HepG2 (cell line): ENCODE data around the gene PPA2. TPM values are rescaled to one million over a fixed set of nuclear protein-coding genes. Genes with fewer than 3 reads are reported as not detected.
A peak's percentile ranks its signal among the peaks of the same experiment; 100 is the strongest.

Source experiments
- ADNP ChIP-seq: sonication (generic); formaldehyde crosslinking; IDR thresholded peaks from 2 replicates; pipeline ENCODE4 v1.4.0; 2020; ENCODE audit warnings: missing genetic modification reagents
- CREBL2 ChIP-seq: sonication (generic); formaldehyde crosslinking; IDR thresholded peaks from 2 replicates; pipeline ENCODE4 v1.8.1; 2023; ENCODE audit warnings: missing genetic modification reagents, mild to moderate bottlenecking, borderline replicate concordance
- ETV5 ChIP-seq: IDR thresholded peaks from 2 replicates; pipeline ENCODE4 v1.6.1; 2018; ENCODE audit warnings: missing biosample characterization, missing genetic modification reagents, inconsistent platforms, borderline replicate concordance
- HMG20A ChIP-seq: IDR thresholded peaks from 2 replicates; pipeline ENCODE4 v1.6.1; 2016; ENCODE audit warnings: borderline replicate concordance
- IRX3 ChIP-seq: sonication (generic); formaldehyde crosslinking; IDR thresholded peaks from 2 replicates; pipeline ENCODE4 v1.8.1; 2023; ENCODE audit warnings: mild to moderate bottlenecking, low read depth, missing genetic modification reagents, borderline replicate concordance
- TIGD3 ChIP-seq: sonication (generic); formaldehyde crosslinking; IDR thresholded peaks from 2 replicates; pipeline ENCODE4 v1.5.1; 2020; ENCODE audit warnings: mild to moderate bottlenecking, missing genetic modification reagents, borderline replicate concordance
- ZC3H13 ChIP-seq: sonication (generic); formaldehyde crosslinking; IDR thresholded peaks from 2 replicates; pipeline ENCODE4 v1.8.1; 2023; ENCODE audit warnings: mild to moderate bottlenecking, missing genetic modification reagents, moderate library complexity
- ZNF549 ChIP-seq: sonication (generic); formaldehyde crosslinking; IDR thresholded peaks from 2 replicates; pipeline ENCODE4 v1.5.0; 2020; ENCODE audit warnings: missing genetic modification reagents
- ZNF75D ChIP-seq: sonication (generic); formaldehyde crosslinking; IDR thresholded peaks from 2 replicates; pipeline ENCODE4 v1.8.1; 2023; ENCODE audit warnings: missing genetic modification reagents, mild to moderate bottlenecking, borderline replicate concordance
- ZSCAN25 ChIP-seq: sonication (generic); formaldehyde crosslinking; IDR thresholded peaks from 2 replicates; pipeline ENCODE4 v1.8.0; 2022; ENCODE audit warnings: mild to moderate bottlenecking, missing genetic modification reagents
- polyA plus RNA-seq, 8 experiments: library from polyadenylated mRNA; depleted of rRNA in 3 of 8; stranded (reverse) in 7 of 8; unstranded in 1 of 8; fragments of >200 nt; fragmentation: Illumina TruSeq in 4 of 8; extraction: Trizol in 4 of 8; gene quantifications; 2 replicates each; pipeline versions ENCODE4 v1.2.1 to v1.2.3, GENCODE V29; 2011 to 2016; ENCODE audit warnings: low read depth in 4 of 8, missing spikeins in 1 of 8, mixed read lengths in 1 of 8; ENCODE audit not compliant: insufficient read depth in 1 of 8
- total RNA-seq, 5 experiments: library from RNA; depleted of rRNA; stranded (reverse); fragments of >200 nt; fragmentation: Illumina TruSeq; extraction: Trizol; gene quantifications; 2 replicates each; pipeline ENCODE4 v1.2.3, GENCODE V29; 2016; ENCODE audit warnings: low read depth in 1 of 5
- TF ChIP-seq, protein P1 (sequence below): sonication (generic); formaldehyde crosslinking; IDR thresholded peaks from 2 replicates; pipeline ENCODE4 v1.8.0; 2023; ENCODE audit warnings: mild to moderate bottlenecking, missing genetic modification reagents
- TF ChIP-seq, protein P2 (sequence below): sonication (generic); formaldehyde crosslinking; IDR thresholded peaks from 2 replicates; pipeline ENCODE4 v1.4.0; 2020; ENCODE audit warnings: low read depth, missing genetic modification reagents
- TF ChIP-seq, protein P3 (sequence below): sonication (generic); formaldehyde crosslinking; IDR thresholded peaks from 2 replicates; pipeline ENCODE4 v1.5.1; 2020; ENCODE audit warnings: mild to moderate bottlenecking, missing genetic modification reagents, moderate library complexity
- TF ChIP-seq, protein P4 (sequence below): sonication (generic); formaldehyde crosslinking; IDR thresholded peaks from 2 replicates; pipeline ENCODE4 v1.4.0; 2020; ENCODE audit warnings: missing genetic modification reagents
- TF ChIP-seq, protein P5 (sequence below): IDR thresholded peaks from 2 replicates; pipeline ENCODE4 v1.6.1; 2016; ENCODE audit warnings: low read depth, borderline replicate concordance

The PPA2 gene
- total and polyA plus RNA-seq, 2 of the 13 experiments (the other 11 are each of a cell fraction or from before 2014, with no cell fraction given): 44.2 to 70.6 TPM

- TF ChIP-seq ETV5 (0 out of 2 replicates have a peak, but pooled peaks have one; percentile 34), IRX3 (CRISPR knock-in tag) (no peak), ZNF75D (CRISPR knock-in tag) (no peak), CREBL2 (CRISPR knock-in tag) (no peak), ZC3H13 (CRISPR knock-in tag) (no peak), ZNF549 (CRISPR knock-in tag) (peak; percentile 1; the same call in 1 of the 2 replicates), ADNP (CRISPR knock-in tag) (peak; percentile 65; the same call in 1 of the 2 replicates), ZSCAN25 (CRISPR knock-in tag) (no peak), TIGD3 (CRISPR knock-in tag) (0 out of 2 replicates have a peak, but pooled peaks have one; percentile 60), HMG20A (no peak)
- TF ChIP-seq, protein P1, sequence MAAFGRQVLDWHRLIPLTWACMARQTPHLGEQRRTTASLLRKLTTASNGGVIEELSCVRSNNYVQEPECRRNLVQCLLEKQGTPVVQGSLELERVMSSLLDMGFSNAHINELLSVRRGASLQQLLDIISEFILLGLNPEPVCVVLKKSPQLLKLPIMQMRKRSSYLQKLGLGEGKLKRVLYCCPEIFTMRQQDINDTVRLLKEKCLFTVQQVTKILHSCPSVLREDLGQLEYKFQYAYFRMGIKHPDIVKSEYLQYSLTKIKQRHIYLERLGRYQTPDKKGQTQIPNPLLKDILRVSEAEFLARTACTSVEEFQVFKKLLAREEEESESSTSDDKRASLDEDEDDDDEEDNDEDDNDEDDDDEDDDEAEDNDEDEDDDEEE (CRISPR knock-in tag): no peak
- TF ChIP-seq, protein P2, sequence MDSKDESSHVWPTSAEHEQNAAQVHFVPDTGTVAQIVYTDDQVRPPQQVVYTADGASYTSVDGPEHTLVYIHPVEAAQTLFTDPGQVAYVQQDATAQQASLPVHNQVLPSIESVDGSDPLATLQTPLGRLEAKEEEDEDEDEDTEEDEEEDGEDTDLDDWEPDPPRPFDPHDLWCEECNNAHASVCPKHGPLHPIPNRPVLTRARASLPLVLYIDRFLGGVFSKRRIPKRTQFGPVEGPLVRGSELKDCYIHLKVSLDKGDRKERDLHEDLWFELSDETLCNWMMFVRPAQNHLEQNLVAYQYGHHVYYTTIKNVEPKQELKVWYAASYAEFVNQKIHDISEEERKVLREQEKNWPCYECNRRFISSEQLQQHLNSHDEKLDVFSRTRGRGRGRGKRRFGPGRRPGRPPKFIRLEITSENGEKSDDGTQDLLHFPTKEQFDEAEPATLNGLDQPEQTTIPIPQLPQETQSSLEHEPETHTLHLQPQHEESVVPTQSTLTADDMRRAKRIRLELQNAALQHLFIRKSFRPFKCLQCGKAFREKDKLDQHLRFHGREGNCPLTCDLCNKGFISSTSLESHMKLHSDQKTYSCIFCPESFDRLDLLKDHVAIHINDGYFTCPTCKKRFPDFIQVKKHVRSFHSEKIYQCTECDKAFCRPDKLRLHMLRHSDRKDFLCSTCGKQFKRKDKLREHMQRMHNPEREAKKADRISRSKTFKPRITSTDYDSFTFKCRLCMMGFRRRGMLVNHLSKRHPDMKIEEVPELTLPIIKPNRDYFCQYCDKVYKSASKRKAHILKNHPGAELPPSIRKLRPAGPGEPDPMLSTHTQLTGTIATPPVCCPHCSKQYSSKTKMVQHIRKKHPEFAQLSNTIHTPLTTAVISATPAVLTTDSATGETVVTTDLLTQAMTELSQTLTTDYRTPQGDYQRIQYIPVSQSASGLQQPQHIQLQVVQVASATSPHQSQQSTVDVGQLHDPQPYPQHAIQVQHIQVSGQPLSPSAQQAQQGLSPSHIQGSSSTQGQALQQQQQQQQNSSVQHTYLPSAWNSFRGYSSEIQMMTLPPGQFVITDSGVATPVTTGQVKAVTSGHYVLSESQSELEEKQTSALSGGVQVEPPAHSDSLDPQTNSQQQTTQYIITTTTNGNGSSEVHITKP: no peak
- TF ChIP-seq, protein P3, sequence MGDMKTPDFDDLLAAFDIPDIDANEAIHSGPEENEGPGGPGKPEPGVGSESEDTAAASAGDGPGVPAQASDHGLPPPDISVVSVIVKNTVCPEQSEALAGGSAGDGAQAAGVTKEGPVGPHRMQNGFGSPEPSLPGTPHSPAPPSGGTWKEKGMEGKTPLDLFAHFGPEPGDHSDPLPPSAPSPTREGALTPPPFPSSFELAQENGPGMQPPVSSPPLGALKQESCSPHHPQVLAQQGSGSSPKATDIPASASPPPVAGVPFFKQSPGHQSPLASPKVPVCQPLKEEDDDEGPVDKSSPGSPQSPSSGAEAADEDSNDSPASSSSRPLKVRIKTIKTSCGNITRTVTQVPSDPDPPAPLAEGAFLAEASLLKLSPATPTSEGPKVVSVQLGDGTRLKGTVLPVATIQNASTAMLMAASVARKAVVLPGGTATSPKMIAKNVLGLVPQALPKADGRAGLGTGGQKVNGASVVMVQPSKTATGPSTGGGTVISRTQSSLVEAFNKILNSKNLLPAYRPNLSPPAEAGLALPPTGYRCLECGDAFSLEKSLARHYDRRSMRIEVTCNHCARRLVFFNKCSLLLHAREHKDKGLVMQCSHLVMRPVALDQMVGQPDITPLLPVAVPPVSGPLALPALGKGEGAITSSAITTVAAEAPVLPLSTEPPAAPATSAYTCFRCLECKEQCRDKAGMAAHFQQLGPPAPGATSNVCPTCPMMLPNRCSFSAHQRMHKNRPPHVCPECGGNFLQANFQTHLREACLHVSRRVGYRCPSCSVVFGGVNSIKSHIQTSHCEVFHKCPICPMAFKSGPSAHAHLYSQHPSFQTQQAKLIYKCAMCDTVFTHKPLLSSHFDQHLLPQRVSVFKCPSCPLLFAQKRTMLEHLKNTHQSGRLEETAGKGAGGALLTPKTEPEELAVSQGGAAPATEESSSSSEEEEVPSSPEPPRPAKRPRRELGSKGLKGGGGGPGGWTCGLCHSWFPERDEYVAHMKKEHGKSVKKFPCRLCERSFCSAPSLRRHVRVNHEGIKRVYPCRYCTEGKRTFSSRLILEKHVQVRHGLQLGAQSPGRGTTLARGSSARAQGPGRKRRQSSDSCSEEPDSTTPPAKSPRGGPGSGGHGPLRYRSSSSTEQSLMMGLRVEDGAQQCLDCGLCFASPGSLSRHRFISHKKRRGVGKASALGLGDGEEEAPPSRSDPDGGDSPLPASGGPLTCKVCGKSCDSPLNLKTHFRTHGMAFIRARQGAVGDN (CRISPR knock-in tag): no peak
- TF ChIP-seq, protein P4, sequence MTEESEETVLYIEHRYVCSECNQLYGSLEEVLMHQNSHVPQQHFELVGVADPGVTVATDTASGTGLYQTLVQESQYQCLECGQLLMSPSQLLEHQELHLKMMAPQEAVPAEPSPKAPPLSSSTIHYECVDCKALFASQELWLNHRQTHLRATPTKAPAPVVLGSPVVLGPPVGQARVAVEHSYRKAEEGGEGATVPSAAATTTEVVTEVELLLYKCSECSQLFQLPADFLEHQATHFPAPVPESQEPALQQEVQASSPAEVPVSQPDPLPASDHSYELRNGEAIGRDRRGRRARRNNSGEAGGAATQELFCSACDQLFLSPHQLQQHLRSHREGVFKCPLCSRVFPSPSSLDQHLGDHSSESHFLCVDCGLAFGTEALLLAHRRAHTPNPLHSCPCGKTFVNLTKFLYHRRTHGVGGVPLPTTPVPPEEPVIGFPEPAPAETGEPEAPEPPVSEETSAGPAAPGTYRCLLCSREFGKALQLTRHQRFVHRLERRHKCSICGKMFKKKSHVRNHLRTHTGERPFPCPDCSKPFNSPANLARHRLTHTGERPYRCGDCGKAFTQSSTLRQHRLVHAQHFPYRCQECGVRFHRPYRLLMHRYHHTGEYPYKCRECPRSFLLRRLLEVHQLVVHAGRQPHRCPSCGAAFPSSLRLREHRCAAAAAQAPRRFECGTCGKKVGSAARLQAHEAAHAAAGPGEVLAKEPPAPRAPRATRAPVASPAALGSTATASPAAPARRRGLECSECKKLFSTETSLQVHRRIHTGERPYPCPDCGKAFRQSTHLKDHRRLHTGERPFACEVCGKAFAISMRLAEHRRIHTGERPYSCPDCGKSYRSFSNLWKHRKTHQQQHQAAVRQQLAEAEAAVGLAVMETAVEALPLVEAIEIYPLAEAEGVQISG: no peak
- TF ChIP-seq, protein P5, sequence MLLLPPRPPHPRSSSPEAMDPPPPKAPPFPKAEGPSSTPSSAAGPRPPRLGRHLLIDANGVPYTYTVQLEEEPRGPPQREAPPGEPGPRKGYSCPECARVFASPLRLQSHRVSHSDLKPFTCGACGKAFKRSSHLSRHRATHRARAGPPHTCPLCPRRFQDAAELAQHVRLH (CRISPR knock-in tag): no peak
These were observed 247 bp upstream of the PPA2 start (continued) for GRCh38 chr4:105474099-105474518.
